Panc1 (cell line): ENCODE measurements around the gene GUCY1A1.

Experiments
- POLR2AphosphoS5 ChIP-seq: IDR thresholded peaks from 2 replicates; pipeline ENCODE4 v1.6.1; 2012; ENCODE audit warnings: mild to moderate bottlenecking, low read depth, low read length, moderate library complexity
- SIN3A ChIP-seq: IDR thresholded peaks from 2 replicates; pipeline ENCODE4 v1.6.1; 2012; ENCODE audit warnings: low read depth, mild to moderate bottlenecking, low read length, moderate library complexity, borderline replicate concordance; ENCODE audit not compliant: insufficient read depth
- TCF7L2 ChIP-seq: IDR thresholded peaks from 2 replicates; pipeline ENCODE4 v1.6.1; 2011; ENCODE audit warnings: mild to moderate bottlenecking, low read depth, low read length, inconsistent platforms
- TF ChIP-seq, protein P1 (sequence below), 2 experiments: IDR thresholded peaks; 2 replicates each; pipeline ENCODE4 v1.6.1; 2011 to 2012; ENCODE audit warnings: low read depth in 2 of 2, control low read depth in 1 of 2, low read length in 1 of 2, mild to moderate bottlenecking in 1 of 2, moderate library complexity in 1 of 2; ENCODE audit not compliant: insufficient read depth in 1 of 2
- TF ChIP-seq, protein P2 (sequence below): fragments of 450-650 bp; IDR thresholded peaks from 2 replicates; pipeline ENCODE4 v1.5.1; 2017; ENCODE audit warnings: mild to moderate bottlenecking

- TF ChIP-seq, protein P1, sequence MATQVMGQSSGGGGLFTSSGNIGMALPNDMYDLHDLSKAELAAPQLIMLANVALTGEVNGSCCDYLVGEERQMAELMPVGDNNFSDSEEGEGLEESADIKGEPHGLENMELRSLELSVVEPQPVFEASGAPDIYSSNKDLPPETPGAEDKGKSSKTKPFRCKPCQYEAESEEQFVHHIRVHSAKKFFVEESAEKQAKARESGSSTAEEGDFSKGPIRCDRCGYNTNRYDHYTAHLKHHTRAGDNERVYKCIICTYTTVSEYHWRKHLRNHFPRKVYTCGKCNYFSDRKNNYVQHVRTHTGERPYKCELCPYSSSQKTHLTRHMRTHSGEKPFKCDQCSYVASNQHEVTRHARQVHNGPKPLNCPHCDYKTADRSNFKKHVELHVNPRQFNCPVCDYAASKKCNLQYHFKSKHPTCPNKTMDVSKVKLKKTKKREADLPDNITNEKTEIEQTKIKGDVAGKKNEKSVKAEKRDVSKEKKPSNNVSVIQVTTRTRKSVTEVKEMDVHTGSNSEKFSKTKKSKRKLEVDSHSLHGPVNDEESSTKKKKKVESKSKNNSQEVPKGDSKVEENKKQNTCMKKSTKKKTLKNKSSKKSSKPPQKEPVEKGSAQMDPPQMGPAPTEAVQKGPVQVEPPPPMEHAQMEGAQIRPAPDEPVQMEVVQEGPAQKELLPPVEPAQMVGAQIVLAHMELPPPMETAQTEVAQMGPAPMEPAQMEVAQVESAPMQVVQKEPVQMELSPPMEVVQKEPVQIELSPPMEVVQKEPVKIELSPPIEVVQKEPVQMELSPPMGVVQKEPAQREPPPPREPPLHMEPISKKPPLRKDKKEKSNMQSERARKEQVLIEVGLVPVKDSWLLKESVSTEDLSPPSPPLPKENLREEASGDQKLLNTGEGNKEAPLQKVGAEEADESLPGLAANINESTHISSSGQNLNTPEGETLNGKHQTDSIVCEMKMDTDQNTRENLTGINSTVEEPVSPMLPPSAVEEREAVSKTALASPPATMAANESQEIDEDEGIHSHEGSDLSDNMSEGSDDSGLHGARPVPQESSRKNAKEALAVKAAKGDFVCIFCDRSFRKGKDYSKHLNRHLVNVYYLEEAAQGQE (IDR thresholded peaks at IDR 0.05; ENCODE audit: insufficient read depth in 1 of 2, low read depth in 2 of 2, low read length in 1 of 2), result no peak
- TF ChIP-seq, protein P2, sequence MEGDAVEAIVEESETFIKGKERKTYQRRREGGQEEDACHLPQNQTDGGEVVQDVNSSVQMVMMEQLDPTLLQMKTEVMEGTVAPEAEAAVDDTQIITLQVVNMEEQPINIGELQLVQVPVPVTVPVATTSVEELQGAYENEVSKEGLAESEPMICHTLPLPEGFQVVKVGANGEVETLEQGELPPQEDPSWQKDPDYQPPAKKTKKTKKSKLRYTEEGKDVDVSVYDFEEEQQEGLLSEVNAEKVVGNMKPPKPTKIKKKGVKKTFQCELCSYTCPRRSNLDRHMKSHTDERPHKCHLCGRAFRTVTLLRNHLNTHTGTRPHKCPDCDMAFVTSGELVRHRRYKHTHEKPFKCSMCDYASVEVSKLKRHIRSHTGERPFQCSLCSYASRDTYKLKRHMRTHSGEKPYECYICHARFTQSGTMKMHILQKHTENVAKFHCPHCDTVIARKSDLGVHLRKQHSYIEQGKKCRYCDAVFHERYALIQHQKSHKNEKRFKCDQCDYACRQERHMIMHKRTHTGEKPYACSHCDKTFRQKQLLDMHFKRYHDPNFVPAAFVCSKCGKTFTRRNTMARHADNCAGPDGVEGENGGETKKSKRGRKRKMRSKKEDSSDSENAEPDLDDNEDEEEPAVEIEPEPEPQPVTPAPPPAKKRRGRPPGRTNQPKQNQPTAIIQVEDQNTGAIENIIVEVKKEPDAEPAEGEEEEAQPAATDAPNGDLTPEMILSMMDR, result no peak
- no peak for TF ChIP-seq SIN3A
- TF ChIP-seq POLR2AphosphoS5, result no peak
- no peak for TF ChIP-seq TCF7L2
These were observed 21.6 kb downstream of the GUCY1A1 start for GRCh38 chr4:155688211-155688610.
